ENCODE results near the gene PIK3R5. TPM values are rescaled to one million over a fixed set of nuclear protein-coding genes. Genes with fewer than 3 reads are reported as not detected.

PIK3R5 gene
- total RNA-seq, 1 experiment from 2014 or later = 2.5 TPM

DNA sequence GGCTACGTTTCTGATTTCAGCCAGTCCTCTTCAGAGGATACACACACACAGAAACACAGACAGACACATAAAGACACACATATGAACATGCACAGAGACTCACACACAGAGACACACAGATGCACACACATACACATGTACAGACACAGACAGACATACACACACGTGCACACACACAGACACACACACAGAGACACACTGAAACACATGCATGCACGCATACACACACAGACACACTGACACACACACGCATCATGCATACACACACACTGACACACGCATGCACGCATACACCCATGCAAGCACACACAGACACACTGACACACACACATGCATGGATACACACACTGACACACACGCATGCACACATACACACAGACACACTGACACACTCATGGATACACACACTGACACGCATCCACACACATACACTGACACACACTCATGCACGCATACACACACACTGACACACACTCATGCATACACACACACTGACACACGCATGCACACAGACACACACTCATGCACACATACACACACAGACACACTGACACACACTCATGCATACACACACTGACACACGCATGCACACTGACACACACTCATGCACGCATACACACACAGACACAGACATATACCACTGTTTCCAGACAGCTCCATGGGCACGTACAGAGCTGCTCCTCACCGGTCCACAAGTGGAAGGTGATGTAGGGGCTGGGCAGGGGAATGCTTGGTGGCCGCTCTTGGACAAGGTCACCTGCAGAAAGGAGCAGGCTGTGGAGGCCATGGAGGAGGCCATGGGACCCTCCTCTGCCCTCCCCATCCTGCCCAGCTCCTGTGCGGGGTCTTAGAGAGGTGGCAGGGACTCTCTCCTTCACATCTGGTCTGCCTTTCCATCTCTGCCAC, 136.2 kb downstream of the PIK3R5 start:
- ATAC-seq = no peak
- Histone ChIP-seq H3K9me3 (ENCODE audit: control insufficient read depth in 1 of 2, insufficient read depth in 1 of 2, low read depth in 1 of 2, low read length in 2 of 2) (peaks cover 2 to 5% of the 10 kb centered on the region in 2 experiments; a peak in 2 of 4 replicates), H3K79me2 (ENCODE audit: insufficient read depth, low read length) (no peaks in the 10 kb centered on the region), H2AFZ (ENCODE audit: low read depth, low read length, poor library complexity, severe bottlenecking) (no peak overlapping the region), H3K9ac (ENCODE audit: low read length) (no peak overlapping the region), H3K4me3 (replicated peaks in 1 of 2; ENCODE audit: low read depth in 1 of 2, low read length in 2 of 2) (no peak overlapping the region), H3K27ac (ENCODE audit: low read depth, low read length) (no peak overlapping the region), H4K20me1 (ENCODE audit: insufficient read depth) (no peaks in the 10 kb centered on the region), H3K9me2 (ENCODE audit: insufficient read depth) (no peaks in the 10 kb centered on the region), H3K4me1 (ENCODE audit: control insufficient read depth in 1 of 2, insufficient read depth in 2 of 2, low read length in 2 of 2) (no peaks in the 10 kb centered on the region), H3K4me2 (ENCODE audit: low read length) (no peak overlapping the region), H3K27me3 (ENCODE audit: insufficient read depth, low read length) (no peaks in the 10 kb centered on the region), H3K36me3 (ENCODE audit: control insufficient read depth in 1 of 2, insufficient read depth in 2 of 2, low read length in 2 of 2) (no peaks in the 10 kb centered on the region)
- TF ChIP-seq, protein P1, sequence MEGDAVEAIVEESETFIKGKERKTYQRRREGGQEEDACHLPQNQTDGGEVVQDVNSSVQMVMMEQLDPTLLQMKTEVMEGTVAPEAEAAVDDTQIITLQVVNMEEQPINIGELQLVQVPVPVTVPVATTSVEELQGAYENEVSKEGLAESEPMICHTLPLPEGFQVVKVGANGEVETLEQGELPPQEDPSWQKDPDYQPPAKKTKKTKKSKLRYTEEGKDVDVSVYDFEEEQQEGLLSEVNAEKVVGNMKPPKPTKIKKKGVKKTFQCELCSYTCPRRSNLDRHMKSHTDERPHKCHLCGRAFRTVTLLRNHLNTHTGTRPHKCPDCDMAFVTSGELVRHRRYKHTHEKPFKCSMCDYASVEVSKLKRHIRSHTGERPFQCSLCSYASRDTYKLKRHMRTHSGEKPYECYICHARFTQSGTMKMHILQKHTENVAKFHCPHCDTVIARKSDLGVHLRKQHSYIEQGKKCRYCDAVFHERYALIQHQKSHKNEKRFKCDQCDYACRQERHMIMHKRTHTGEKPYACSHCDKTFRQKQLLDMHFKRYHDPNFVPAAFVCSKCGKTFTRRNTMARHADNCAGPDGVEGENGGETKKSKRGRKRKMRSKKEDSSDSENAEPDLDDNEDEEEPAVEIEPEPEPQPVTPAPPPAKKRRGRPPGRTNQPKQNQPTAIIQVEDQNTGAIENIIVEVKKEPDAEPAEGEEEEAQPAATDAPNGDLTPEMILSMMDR (IDR thresholded peaks at IDR 0.05 in 2 of 3, conservative IDR thresholded peaks at IDR 0.05 in 1 of 3; ENCODE audit: borderline replicate concordance in 1 of 3, insufficient read depth in 1 of 3, low read depth in 2 of 3, low read length in 2 of 3) = no peak
- TF ChIP-seq TCF7L2 (IDR thresholded peaks at IDR 0.05; ENCODE audit: borderline replicate concordance, extremely low read depth, insufficient read depth, insufficient read length) = no peak
- TF ChIP-seq ZBTB33 (IDR thresholded peaks at IDR 0.05; ENCODE audit: extremely low read depth, insufficient replicate concordance, low read length) = no peak
- TF ChIP-seq, protein P2, sequence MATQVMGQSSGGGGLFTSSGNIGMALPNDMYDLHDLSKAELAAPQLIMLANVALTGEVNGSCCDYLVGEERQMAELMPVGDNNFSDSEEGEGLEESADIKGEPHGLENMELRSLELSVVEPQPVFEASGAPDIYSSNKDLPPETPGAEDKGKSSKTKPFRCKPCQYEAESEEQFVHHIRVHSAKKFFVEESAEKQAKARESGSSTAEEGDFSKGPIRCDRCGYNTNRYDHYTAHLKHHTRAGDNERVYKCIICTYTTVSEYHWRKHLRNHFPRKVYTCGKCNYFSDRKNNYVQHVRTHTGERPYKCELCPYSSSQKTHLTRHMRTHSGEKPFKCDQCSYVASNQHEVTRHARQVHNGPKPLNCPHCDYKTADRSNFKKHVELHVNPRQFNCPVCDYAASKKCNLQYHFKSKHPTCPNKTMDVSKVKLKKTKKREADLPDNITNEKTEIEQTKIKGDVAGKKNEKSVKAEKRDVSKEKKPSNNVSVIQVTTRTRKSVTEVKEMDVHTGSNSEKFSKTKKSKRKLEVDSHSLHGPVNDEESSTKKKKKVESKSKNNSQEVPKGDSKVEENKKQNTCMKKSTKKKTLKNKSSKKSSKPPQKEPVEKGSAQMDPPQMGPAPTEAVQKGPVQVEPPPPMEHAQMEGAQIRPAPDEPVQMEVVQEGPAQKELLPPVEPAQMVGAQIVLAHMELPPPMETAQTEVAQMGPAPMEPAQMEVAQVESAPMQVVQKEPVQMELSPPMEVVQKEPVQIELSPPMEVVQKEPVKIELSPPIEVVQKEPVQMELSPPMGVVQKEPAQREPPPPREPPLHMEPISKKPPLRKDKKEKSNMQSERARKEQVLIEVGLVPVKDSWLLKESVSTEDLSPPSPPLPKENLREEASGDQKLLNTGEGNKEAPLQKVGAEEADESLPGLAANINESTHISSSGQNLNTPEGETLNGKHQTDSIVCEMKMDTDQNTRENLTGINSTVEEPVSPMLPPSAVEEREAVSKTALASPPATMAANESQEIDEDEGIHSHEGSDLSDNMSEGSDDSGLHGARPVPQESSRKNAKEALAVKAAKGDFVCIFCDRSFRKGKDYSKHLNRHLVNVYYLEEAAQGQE (IDR thresholded peaks at IDR 0.05; ENCODE audit: low read depth) = no peak
- TF ChIP-seq EGR1 (IDR thresholded peaks at IDR 0.05; ENCODE audit: low read depth) = no peak
- no peak for TF ChIP-seq ZFX (IDR thresholded peaks at IDR 0.05)
- no peak for TF ChIP-seq JUND (IDR thresholded peaks at IDR 0.05)
- no peak for TF ChIP-seq ZNF274 (IDR thresholded peaks at IDR 0.05; ENCODE audit: low read depth, low read length)
- TF ChIP-seq SP1 (IDR thresholded peaks at IDR 0.05; ENCODE audit: low read depth) = no peak
- no peak for TF ChIP-seq POLR2AphosphoS5 (IDR thresholded peaks at IDR 0.05; ENCODE audit: low read depth, low read length)
- no peak for TF ChIP-seq CEBPB (IDR thresholded peaks at IDR 0.05; ENCODE audit: low read depth)
- no peak for TF ChIP-seq CBX3 (IDR thresholded peaks at IDR 0.05; ENCODE audit: low read depth)
- no peak for TF ChIP-seq ATF3 (IDR thresholded peaks at IDR 0.05)
- TF ChIP-seq RAD21 (IDR thresholded peaks at IDR 0.05; ENCODE audit: low read depth) = no peak
- no peak for TF ChIP-seq ELF1 (IDR thresholded peaks at IDR 0.05; ENCODE audit: borderline replicate concordance, low read depth)
- intact Hi-C loops (cut with micrococcal nuclease) = no loop called here
- CTCF ChIA-PET = interaction anchor here (1.3 kb wide), 1 partner anchor 693 kb away, joined by 3 read pairs; no protein-coding TSS in a partner anchor
- BruUV-seq (replicated peaks) = no TSS peak
- POLR2A ChIA-PET = no interaction called here
- RAD21 ChIA-PET (ENCODE audit: low non-redundant PET in 1 of 2, low total read pairs in 2 of 2, uncharacterized antibody in 2 of 2, unreplicated experiment in 2 of 2) = no interaction called here
- no peak for DNase-seq (ENCODE audit: low read depth, low spot score)

Data from HCT116 (cell line).